HG03039 (cell line): ENCODE results near the gene CTSF.
"Not testable (repeated sequence)": the region's sequence is repeated elsewhere in the genome, so short reads cannot be mapped to it uniquely, and the experiment has no call there.

ENCODE experiments used
- ATAC-seq: cut with Tn5 transposase; IDR thresholded peaks from one replicate; pipeline ENCODE4 v1.9.1; 2021; ENCODE audit warnings: mild to moderate bottlenecking, moderate library complexity; ENCODE audit not compliant: unreplicated experiment

CTSF gene

GRCh38 chr11:66589996-66590675 is 21.7 kb upstream of the CTSF start:
- no peak for ATAC-seq

- ATAC-seq, result not testable (repeated sequence)
Measured at GRCh38 chr11:66589315-66589714, 20.9 kb upstream of the CTSF start.

GRCh38 chr11:66586136-66586535 is 17.7 kb upstream of the CTSF start:
- ATAC-seq, result no peak

- ATAC-seq, result not testable (repeated sequence)
Measured at GRCh38 chr11:66585447-66585846, 17.0 kb upstream of the CTSF start.

GRCh38 chr11:66582565-66583147 is 14.2 kb upstream of the CTSF start:
- ATAC-seq, result not testable (repeated sequence)

DNA sequence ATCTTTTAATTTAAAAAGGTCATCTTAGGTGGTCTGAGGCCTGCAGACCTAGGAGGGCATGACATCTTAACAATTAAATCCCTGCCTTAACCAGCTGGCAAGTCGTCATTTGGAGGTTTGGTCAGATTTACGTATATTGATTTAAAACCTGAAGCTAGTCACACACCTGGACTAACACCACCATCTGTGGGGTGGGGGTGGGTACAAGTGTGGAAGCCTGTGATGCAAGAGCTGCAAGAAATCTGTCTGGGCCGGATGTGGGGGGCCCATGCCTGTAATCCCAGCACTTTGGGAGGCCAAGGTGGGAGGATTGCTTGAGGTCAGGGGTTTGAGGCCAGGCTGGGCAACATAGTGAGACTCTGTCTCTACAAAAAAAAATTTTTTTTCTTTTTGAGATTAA is 12.9 kb upstream of the CTSF start:
- ATAC-seq, result no peak

- no peak for ATAC-seq
Measured at GRCh38 chr11:66580803-66581202, 12.4 kb upstream of the CTSF start.

GRCh38 chr11:66579017-66579606 is 10.7 kb upstream of the CTSF start:
- no peak for ATAC-seq

DNA sequence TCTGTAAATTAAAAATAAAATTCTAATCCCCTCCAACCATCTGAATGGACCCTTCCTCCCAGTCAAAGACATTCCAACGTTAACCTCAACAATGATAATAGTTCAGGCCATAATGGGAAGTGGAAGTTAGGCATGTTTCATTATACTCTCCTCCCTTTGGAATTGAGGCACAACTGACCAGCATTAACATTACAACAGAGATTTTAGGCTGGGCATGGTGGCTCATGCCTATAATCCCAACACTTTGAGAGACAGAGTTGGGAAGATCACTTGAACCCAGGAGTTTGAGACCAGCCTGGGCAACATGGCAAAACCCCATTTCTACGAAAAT is 2.4 kb upstream of the CTSF start:
- ATAC-seq, result no peak

DNA sequence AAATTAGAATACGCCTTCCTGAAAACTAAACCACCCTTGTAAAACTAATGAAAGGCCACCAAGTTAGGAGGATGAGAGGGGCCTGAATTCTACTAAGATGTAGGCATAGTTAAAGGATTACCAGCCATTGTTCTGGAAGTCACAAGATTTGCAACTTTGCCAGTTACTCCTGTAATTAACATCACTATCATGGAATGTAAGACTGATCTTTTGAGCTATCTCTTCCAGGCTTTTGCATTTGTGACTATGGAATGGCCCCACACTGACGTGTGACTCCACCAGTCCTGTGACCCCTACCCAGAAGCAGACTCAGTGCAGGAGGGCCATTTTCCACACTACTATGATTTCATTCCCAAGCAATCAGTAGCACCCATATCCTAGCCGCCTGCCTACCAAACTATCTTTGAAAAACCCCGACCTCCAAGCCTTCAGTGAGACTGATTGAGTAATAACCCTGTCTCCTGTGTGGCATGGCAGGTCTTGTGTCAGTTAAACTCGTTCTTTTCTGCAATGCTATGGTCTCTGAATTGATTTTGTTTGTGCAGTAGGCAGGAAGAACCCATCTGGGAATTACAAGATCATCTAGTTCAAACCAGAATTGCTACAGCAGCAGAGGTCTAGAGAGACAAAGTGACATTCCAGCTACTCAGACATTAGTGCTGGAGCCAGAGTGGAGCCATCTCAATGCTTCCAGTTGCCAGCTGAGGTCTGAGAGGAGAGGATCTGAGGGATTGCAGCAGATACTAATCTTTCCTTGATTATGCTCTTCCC is 1.9 kb upstream of the CTSF start:
- ATAC-seq, result no peak

DNA sequence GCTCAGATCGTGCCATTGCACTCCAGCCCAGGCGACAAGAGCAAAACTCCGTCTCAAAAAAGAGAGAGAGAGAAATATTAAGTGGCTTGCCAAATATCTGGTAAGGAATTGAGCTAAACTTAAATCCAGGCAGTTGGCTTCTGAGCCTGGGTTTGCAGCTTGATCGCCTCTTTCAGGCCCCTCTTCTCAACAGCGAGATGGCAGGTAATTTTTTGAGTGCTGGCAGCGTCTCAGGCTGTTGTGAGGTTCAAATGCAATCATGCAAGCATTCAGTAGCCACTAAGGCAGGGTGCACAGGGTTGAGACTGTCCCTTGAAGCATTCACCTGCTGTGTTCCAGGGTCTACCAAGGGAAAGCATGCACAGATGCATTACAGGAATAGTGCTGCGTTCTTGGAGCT is 670 bp upstream of the CTSF start:
- ATAC-seq, result no peak

- no peak for ATAC-seq
Measured at GRCh38 chr11:66567787-66568123, 651 bp downstream of the CTSF start.

DNA sequence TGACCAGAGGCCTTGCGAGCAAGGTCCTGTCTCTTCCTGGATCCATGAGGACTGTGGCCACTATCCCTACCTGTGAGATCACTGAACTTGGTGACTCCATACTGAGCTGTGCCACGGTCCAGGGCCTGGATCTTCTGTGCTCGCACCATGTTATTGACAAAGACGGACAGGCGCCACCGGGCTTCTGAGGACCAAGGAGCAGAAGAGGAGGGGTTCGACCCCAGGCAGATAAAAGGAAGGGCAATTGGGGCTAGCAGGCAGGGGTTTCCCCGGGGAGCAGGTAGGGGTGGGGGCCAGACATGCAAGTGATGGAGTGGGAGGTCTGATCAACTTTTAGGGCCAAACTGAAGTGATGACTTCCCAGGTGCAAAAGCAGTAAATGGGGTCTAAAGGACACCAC is 2.2 kb downstream of the CTSF start:
- no peak for ATAC-seq

DNA sequence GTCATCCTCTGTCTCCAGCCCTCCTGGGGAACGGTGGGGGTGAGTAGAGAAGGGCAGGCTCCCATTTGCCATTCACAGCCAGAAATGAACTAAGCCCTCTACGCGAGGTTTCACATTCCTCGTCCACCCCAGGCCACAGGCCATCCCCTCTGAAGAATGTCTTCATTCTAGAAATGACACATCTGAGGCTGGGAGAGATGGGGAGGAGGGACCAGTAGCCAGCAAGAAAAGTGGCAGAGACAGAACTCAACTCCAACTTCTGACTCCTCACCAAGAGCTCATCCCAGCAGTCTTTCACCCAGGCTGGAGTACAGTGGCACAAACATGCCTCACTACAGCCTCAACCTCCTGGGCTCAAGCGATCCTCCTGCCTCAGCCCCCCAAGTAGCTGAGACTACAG is 3.4 kb downstream of the CTSF start:
- ATAC-seq, result no peak

- no peak for ATAC-seq
Measured at GRCh38 chr11:66564538-66564937, 3.9 kb downstream of the CTSF start.

DNA sequence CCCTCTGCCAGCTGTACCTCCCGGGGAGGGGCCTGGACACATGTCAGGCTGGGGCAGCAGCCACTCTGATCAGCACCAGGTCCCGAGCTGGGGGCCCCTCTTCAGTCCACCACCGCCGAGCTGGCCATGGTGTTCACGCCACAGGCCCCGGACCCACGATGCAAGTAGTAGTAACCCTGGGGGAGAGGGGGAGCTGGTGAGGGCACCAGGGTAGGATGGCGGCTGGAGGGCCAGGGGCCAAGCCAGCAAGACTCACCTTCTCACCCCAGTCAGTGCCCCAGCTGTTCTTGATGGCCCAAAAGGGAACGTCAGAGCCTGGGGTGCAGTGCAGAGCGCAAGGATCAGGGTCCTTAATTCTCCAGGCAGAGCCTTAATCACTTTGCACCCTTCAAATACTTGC is 4.6 kb downstream of the CTSF start:
- ATAC-seq, result no peak

DNA sequence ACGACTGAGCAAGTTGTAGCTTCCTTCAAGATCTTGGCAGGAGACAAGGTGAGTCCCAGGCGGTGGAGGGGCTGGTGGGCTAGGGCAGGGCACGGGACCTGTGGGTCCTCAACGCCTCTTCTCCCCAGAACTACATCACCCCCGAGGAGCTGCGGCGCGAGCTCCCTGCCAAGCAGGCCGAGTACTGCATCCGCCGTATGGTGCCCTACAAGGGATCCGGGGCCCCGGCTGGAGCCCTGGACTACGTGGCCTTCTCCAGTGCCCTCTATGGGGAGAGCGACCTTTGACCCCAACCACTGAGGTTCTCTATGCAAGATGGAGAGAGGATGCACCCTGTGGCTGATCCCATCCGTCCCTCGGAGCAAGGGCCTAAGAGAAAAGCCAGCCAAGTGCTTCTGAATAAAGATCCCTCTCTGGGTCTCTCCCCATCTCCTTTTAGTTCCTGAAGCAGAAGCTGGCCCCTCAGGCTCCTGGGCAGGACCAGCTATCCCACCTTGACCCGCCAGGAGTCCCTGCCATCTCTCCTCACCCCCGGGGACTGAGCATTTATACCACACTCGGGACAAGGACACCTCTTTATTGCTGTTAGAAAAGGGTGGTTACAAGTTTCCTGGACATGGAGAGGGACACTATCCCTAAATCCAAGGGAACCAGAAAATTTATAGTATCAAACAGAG is 5.4 kb downstream of the CTSF start:
- ATAC-seq, result no peak

GRCh38 chr11:66562275-66562674 is 6.1 kb downstream of the CTSF start:
- ATAC-seq, result no peak

DNA sequence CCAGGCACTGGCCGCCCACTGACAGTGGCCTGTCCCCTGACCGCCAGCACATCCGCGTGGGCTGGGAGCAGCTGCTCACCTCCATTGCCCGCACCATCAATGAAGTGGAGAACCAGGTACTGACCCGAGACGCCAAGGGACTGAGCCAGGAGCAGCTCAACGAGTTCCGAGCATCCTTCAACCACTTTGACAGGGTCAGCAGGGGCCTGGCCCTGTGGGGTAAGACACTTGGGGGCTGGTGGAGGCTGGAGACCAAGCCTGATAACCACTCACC is 6.5 kb downstream of the CTSF start:
- ATAC-seq, result no peak

GRCh38 chr11:66561178-66561974 is 7.0 kb downstream of the CTSF start:
- no peak for ATAC-seq
